CD4-positive, alpha-beta T cell treated with Interleukin-15 for 1 hour (primary cell): Measurements from ENCODE around the gene KCNC1.

ENCODE experiments used
- DNase-seq: peaks from one replicate; pipeline ENCODE4 v3.0.0-alpha.2; 2020

Gene KCNC1

GRCh38 chr11:17734418-17734911 is at the start of gene KCNC1:
Gene KCNC1 (plus strand): TSS chr11:17734781. CDS start chr11:17736003, 1,222 bp downstream.
- DNase-seq: no peak

GRCh38 chr11:17686231-17686980 is 48.2 kb upstream of the KCNC1 start:
- no peak for DNase-seq

GRCh38 chr11:17687946-17688670 is 46.5 kb upstream of the KCNC1 start:
- no peak for DNase-seq

GRCh38 chr11:17691550-17691949 is 43.0 kb upstream of the KCNC1 start:
- DNase-seq: no peak

GRCh38 chr11:17691976-17692375 is 42.6 kb upstream of the KCNC1 start:
- no peak for DNase-seq

GRCh38 chr11:17692931-17693330 is 41.6 kb upstream of the KCNC1 start:
- no peak for DNase-seq

GRCh38 chr11:17693531-17693930 is 41.0 kb upstream of the KCNC1 start:
- no peak for DNase-seq

GRCh38 chr11:17694494-17695110 is 40.0 kb upstream of the KCNC1 start:
- no peak for DNase-seq

GRCh38 chr11:17695454-17696441 is 38.8 kb upstream of the KCNC1 start:
- DNase-seq: no peak

- DNase-seq: no peak
Observed at GRCh38 chr11:17696741-17697140, 37.8 kb upstream of the KCNC1 start.

GRCh38 chr11:17697175-17697949 is 37.2 kb upstream of the KCNC1 start:
- no peak for DNase-seq

GRCh38 chr11:17699147-17700114 is 35.1 kb upstream of the KCNC1 start:
- DNase-seq: no peak

- no peak for DNase-seq
Observed at GRCh38 chr11:17700991-17701390, 33.6 kb upstream of the KCNC1 start.

- DNase-seq: no peak
Observed at GRCh38 chr11:17702876-17703275, 31.7 kb upstream of the KCNC1 start.

GRCh38 chr11:17703951-17704350 is 30.6 kb upstream of the KCNC1 start:
- DNase-seq: no peak

- no peak for DNase-seq
Observed at GRCh38 chr11:17707830-17708229, 26.8 kb upstream of the KCNC1 start.

- DNase-seq: no peak
Observed at GRCh38 chr11:17711836-17712235, 22.7 kb upstream of the KCNC1 start.

GRCh38 chr11:17713851-17714250 is 20.7 kb upstream of the KCNC1 start:
- DNase-seq: no peak

GRCh38 chr11:17714356-17714854 is 20.2 kb upstream of the KCNC1 start:
- no peak for DNase-seq

- no peak for DNase-seq
Observed at GRCh38 chr11:17714870-17715269, 19.7 kb upstream of the KCNC1 start.
